Spleen (tissue), 7 donors: ENCODE results near the gene KIAA2012.
A peak's percentile ranks its signal among the peaks of the same experiment; 100 is the strongest.

Source experiments
- POLR2A ChIP-seq, 3 donors: fragments of 450-650 bp; IDR thresholded peaks; one replicate each; pipeline ENCODE4 v1.5.1; 2017; ENCODE audit warnings: antibody characterized with exemption in 3 of 3, mild to moderate bottlenecking in 1 of 3
- TF ChIP-seq, protein P1 (sequence below), 11 experiments: fragments of 200-600 bp in 7 of 11; fragments of 450-650 bp in 4 of 11; sonication (generic) in 4 of 11; IDR thresholded peaks in 8 of 11; conservative IDR thresholded peaks in 3 of 11; 1 replicate in 7 of 11; 2 replicates in 4 of 11; pipeline versions ENCODE4 v1.4.0 to v1.8.0; 2016 to 2021; ENCODE audit warnings: antibody characterized with exemption in 11 of 11, inconsistent platforms in 4 of 11, mild to moderate bottlenecking in 1 of 11
- donor health status: DM: no; HTN: no; CAD: no; lungs with moderate emphysema.
- donor health status: DM: no; HTN: no; CAD: no.
- donor health status: DM: no; HTN: no; CAD: no.

DNA sequence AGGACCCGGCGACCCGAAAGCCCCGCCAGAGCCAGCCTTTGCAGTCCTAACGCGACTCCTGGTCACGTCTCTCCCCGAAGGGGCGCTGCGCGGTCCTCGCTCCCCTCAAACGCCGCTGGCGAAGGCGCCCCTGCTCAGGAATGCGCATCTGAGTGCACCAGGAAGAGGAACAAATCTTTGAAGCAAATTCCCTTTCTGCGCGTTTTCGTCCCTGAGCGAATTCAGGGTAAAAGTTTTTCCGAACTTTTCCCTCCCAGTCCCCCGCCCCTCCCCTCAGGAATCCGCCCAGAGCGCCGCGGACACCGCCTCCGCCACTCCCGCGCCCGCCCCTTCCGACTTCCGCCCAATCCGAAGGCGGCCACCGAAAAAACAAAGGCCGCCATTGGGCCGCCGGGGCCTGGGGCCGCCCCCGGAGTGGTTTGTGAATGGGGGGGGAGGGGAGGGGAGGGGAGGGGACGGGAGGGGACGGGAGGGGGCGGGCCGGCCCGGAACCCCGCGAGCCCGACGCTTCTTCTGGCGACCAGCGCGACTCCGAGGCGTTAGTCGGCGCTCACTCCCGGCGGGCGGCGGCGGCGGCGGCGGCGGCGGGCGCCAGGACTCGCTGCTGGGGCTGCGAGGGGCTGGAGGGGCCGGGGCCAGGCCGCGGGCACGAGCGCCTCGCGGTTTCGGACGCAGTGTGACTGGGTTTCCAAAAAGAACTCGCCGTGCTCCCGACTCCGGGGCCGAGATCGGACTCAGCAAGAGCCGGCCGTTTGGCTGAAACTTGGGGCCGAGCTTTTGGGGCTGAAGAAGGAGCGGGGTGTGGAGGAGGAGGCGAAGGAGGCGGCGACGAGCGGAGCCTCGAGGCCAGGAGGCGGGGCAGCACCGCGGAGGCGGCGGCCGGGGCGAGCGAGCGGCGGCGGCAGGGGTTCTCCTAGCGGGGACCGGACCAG, 39.5 kb upstream of the KIAA2012 start, which contains the start of gene FZD7:
- TF ChIP-seq POLR2A (IDR thresholded peaks at IDR 0.05): peak in 1 of 3 donors; percentile 36
- TF ChIP-seq, protein P1, sequence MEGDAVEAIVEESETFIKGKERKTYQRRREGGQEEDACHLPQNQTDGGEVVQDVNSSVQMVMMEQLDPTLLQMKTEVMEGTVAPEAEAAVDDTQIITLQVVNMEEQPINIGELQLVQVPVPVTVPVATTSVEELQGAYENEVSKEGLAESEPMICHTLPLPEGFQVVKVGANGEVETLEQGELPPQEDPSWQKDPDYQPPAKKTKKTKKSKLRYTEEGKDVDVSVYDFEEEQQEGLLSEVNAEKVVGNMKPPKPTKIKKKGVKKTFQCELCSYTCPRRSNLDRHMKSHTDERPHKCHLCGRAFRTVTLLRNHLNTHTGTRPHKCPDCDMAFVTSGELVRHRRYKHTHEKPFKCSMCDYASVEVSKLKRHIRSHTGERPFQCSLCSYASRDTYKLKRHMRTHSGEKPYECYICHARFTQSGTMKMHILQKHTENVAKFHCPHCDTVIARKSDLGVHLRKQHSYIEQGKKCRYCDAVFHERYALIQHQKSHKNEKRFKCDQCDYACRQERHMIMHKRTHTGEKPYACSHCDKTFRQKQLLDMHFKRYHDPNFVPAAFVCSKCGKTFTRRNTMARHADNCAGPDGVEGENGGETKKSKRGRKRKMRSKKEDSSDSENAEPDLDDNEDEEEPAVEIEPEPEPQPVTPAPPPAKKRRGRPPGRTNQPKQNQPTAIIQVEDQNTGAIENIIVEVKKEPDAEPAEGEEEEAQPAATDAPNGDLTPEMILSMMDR (IDR thresholded peaks at IDR 0.05 in 8 of 11, conservative IDR thresholded peaks at IDR 0.05 in 3 of 11): peak in 2 of 11 experiments; percentile 7 to 17
